ENCODE data around the gene TNPO1.

- no peak for TF ChIP-seq CTCF (IDR thresholded peaks at IDR 0.05)
- TF ChIP-seq EP300 (IDR thresholded peaks at IDR 0.05), result no peak
Observed at GRCh38 chr5:72821776-72822175, 5.3 kb downstream of the TNPO1 start.
